CD4-positive, alpha-beta memory T cell (primary cell): ENCODE results near the gene TDRD1. TPM values are rescaled to one million over a fixed set of nuclear protein-coding genes. Genes with fewer than 3 reads are reported as not detected.

Experiments
- CTCF ChIA-PET: fragments of 350-600 bp; sonication (Branson Sonifier 250); formaldehyde crosslinking; loops from one replicate; lab custom pipeline; 2021; ENCODE audit warnings: inconsistent platforms; ENCODE audit not compliant: partially characterized antibody; lab: Charles Lee
- POLR2A ChIA-PET: fragments of 350-600 bp; sonication (Branson Sonifier 250); formaldehyde crosslinking; loops from one replicate; lab custom pipeline; 2021; ENCODE audit not compliant: partially characterized antibody; lab: Charles Lee
- DNase-seq, 5 donors: peaks; one replicate each; pipeline versions ENCODE4 v3.0.0 to v3.0.0-alpha.2; 2020 to 2022; ENCODE audit warnings: mixed read lengths in 1 of 5
- H3K27ac ChIP-seq: one replicate; pipeline ENCODE4 v1.7.0; 2013; ENCODE audit warnings: low read depth, low read length
- H3K27me3 ChIP-seq: 2 replicates; pipeline ENCODE4 v1.7.0; 2013; ENCODE audit warnings: mild to moderate bottlenecking, low read length, moderate library complexity; ENCODE audit not compliant: insufficient read depth
- H3K36me3 ChIP-seq: 2 replicates; pipeline ENCODE4 v1.7.0; 2013; ENCODE audit warnings: mild to moderate bottlenecking, low read length, moderate library complexity; ENCODE audit not compliant: insufficient read depth
- H3K4me1 ChIP-seq: 2 replicates; pipeline ENCODE4 v1.7.0; 2013; ENCODE audit warnings: mild to moderate bottlenecking, low read length, moderate library complexity; ENCODE audit not compliant: insufficient read depth
- H3K4me3 ChIP-seq, 2 donors: one replicate each; pipeline ENCODE4 v1.7.0; 2013; ENCODE audit warnings: low read length in 2 of 2, mild to moderate bottlenecking in 1 of 2
- H3K9me3 ChIP-seq, 2 donors: one replicate each; pipeline ENCODE4 v1.7.0; 2013; ENCODE audit warnings: low read length in 2 of 2, control low read depth in 1 of 2; ENCODE audit not compliant: control insufficient read depth in 1 of 2
- H3K27ac Mint-ChIP-seq, 7 donors: one replicate each; pipeline ENCODE4 v1.8.0; 2020 to 2021; ENCODE audit warnings: mixed read lengths in 7 of 7, mild to moderate bottlenecking in 6 of 7, inconsistent platforms in 3 of 7, moderate library complexity in 3 of 7
- H3K27me3 Mint-ChIP-seq, 2 donors: one replicate each; pipeline ENCODE4 v1.8.0; 2020 to 2021; ENCODE audit warnings: mixed read lengths in 2 of 2
- H3K36me3 Mint-ChIP-seq, 2 donors: one replicate each; pipeline ENCODE4 v1.8.0; 2020 to 2021; ENCODE audit warnings: mixed read lengths in 2 of 2, inconsistent platforms in 1 of 2, mild to moderate bottlenecking in 1 of 2
- H3K4me1 Mint-ChIP-seq, 4 donors: one replicate each; pipeline ENCODE4 v1.8.0; 2020 to 2021; ENCODE audit warnings: mixed read lengths in 4 of 4, mild to moderate bottlenecking in 1 of 4
- H3K4me3 Mint-ChIP-seq, 8 donors: one replicate each; pipeline ENCODE4 v1.8.0; 2020 to 2021; ENCODE audit warnings: mixed read lengths in 8 of 8, mild to moderate bottlenecking in 7 of 8, moderate library complexity in 6 of 8, inconsistent platforms in 3 of 8
- H3K9me3 Mint-ChIP-seq, 8 donors: one replicate each; pipeline ENCODE4 v1.8.0; 2020 to 2021; ENCODE audit warnings: mixed read lengths in 8 of 8, mild to moderate bottlenecking in 5 of 8, inconsistent platforms in 3 of 8, moderate library complexity in 1 of 8
- intact Hi-C: fragments of 100-400 bp; cut with micrococcal nuclease; formaldehyde crosslinking; loops from one replicate; pipeline ENCODE4 v1.15.1; 2023
- polyA plus RNA-seq, 2 donors: library from polyadenylated mRNA; unstranded; fragments of 300-500 nt; fragmentation: Illumina TruSeq; gene quantifications; one replicate each; pipeline ENCODE4 v1.2.3, GENCODE V29; 2021
- total RNA-seq, 2 experiments: library from RNA; stranded (reverse); gene quantifications; one replicate each; pipeline ENCODE4 v1.2.3, GENCODE V29; 2021

Gene TDRD1
- total and polyA plus RNA-seq, 4 experiments from 2014 or later, result 0.05 to 0.41 (median 0.39) TPM; not detected in 1

DNA sequence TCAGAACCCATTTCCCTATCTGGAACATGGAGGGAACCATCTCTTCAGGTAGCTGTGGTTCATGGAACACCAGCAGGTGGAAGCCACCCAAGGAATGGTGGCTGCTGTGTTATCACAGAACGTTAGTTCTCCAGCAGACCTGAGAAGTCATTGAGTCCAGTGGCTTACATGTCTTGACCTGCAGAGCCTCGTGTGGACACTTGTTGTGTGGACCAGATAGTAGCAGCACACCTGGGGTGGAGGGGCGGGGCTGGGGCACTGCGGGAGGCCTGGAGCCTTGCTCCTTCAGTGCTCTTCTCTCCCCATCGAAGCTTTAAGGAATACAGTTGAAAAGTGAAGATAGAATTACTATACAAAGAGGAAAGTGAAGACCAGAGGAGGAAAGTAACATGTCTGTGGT lies 102.3 kb downstream of the TDRD1 start:
- CTCF ChIA-PET, result interaction anchor here (1.8 kb wide), 1 partner anchor 23 kb away, joined by 5 read pairs; no protein-coding TSS in a partner anchor
- no peaks in the 10 kb centered on the region for H3K36me3 Mint-ChIP-seq
- Histone ChIP-seq H3K36me3 (no peaks in the 10 kb centered on the region), H3K27ac (no peak overlapping the region), H3K4me3 (no peak overlapping the region), H3K9me3 (no peaks in the 10 kb centered on the region), H3K4me1 (no peaks in the 10 kb centered on the region), H3K27me3 (no peaks in the 10 kb centered on the region)
- no peak overlapping the region for H3K4me3 Mint-ChIP-seq
- H3K9me3 Mint-ChIP-seq, result peaks cover 0 to 2% (median 0%) of the 10 kb centered on the region in 8 donors
- no peak for DNase-seq
- intact Hi-C loops, result no loop called here
- H3K27ac Mint-ChIP-seq, result no peak overlapping the region
- POLR2A ChIA-PET, result no interaction called here
- no peaks in the 10 kb centered on the region for H3K4me1 Mint-ChIP-seq
- H3K27me3 Mint-ChIP-seq, result peaks cover 3 to 8% of the 10 kb centered on the region in 2 donors

Other genes with a start within 250 kb of the TDRD1 start
- not detected for gene ADRB1, start 135.5 kb upstream of the TDRD1 start, total RNA-seq
- not detected for gene ADRB1, start 135.5 kb upstream of the TDRD1 start, polyA plus RNA-seq
- 10 to 100 TPM; 39.1 to 43.3 TPM for gene CCDC186, start 5.2 kb upstream of the TDRD1 start, total RNA-seq
- gene CCDC186, start 5.2 kb upstream of the TDRD1 start, polyA plus RNA-seq, result 10 to 100 TPM; 20.8 to 23.8 TPM
- gene VWA2, start 59.9 kb downstream of the TDRD1 start, total RNA-seq, result not detected
- gene VWA2, start 59.9 kb downstream of the TDRD1 start, polyA plus RNA-seq, result not detected
- 1 to 10 TPM; 2.5 to 4.3 TPM for gene AFAP1L2, start 225.1 kb downstream of the TDRD1 start, total RNA-seq
- gene AFAP1L2, start 225.1 kb downstream of the TDRD1 start, polyA plus RNA-seq, result 1 to 10 TPM in 1 of 2 donors, under 1 TPM in 1; 0.50 to 2.1 TPM